ENCODE measurements around the gene TP53I11. TPM values are rescaled to one million over a fixed set of nuclear protein-coding genes. Genes with fewer than 3 reads are reported as not detected.

Gene TP53I11
- total and polyA plus RNA-seq, 2 of the 13 experiments (the other 11 are each of a cell fraction or from before 2014, with no cell fraction given), result not detected

DNA sequence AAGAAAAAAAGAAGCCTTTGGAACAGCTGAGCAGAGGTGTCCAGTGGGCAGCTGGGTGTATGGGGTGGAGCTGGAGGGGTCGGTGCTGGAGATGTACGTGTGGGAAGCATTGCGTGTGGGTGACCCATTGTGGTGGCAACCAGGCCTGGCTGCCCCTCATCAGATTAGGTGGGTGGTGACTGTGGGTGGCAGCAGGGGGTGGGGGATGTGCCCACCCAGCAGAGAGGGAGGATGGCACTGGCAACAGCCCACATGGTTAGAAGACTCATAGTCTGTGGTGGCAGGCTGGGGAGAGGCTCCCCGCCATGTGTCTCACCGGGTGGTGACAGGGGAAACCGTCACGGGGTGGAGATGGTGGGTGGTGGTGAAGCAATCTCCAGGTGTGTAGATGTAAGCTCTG is 27.6 kb downstream of the TP53I11 start:
- intact Hi-C loops (cut with micrococcal nuclease; ENCODE audit: unreplicated experiment), result no loop called here
- Histone ChIP-seq H3K36me3 (replicated peaks in 1 of 2; ENCODE audit: control insufficient read depth in 1 of 2, insufficient read depth in 2 of 2, low read length in 2 of 2) (no peaks in the 10 kb centered on the region), H3K4me1 (ENCODE audit: insufficient read depth, low read length) (no peaks in the 10 kb centered on the region), H4K20me1 (ENCODE audit: insufficient read depth, low read length) (0 out of 2 replicates have a peak, but pooled peaks cover 3% of the 10 kb centered on the region), H3K27ac (ENCODE audit: extremely low read length, insufficient read depth, low read length) (no peak overlapping the region), H3K27me3 (ENCODE audit: control insufficient read depth in 1 of 2, insufficient read depth in 2 of 2, low read length in 2 of 2) (peaks cover 1 to 11% of the 10 kb centered on the region in 2 experiments; a peak in 3 of 5 replicates), H3K9ac (ENCODE audit: insufficient read depth, low read depth, low read length) (no peak overlapping the region), H3K79me2 (ENCODE audit: insufficient read depth, low read length) (no peaks in the 10 kb centered on the region), H2AFZ (ENCODE audit: low read length) (no peak overlapping the region), H3K4me2 (ENCODE audit: low read depth, low read length) (no peak overlapping the region), H3K9me3 (ENCODE audit: low read length) (no peaks in the 10 kb centered on the region), H3K4me3 (replicated peaks in 1 of 3; ENCODE audit: insufficient read depth in 1 of 3, low read depth in 2 of 3, low read length in 3 of 3) (no peak overlapping the region)
- CTCF ChIA-PET (ENCODE audit: low intra/inter-chr PET ratio, low total read pairs), result no interaction called here
- POLR2A ChIA-PET, result no interaction called here
- FAIRE-seq, result no peak
- no TSS peak for BruUV-seq (replicated peaks)
- ATAC-seq, result no peak
- 48% methylated on average over 7 of the region's 7 CpGs for WGBS (ENCODE audit: low lambda C conversion rate)
- in situ Hi-C loops (cut with HindIII; ENCODE audit: extremely low pct_ligation_motif_present, low pct_unique_long_range_greater_than_20kb), result no loop called here
- DNase-seq (ENCODE audit: low spot score), result no peak
- TF ChIP-seq HNRNPH1 (optimal IDR thresholded peaks at IDR 0.05; ENCODE audit: low read depth, low read length), result no peak
- TF ChIP-seq, protein P1, sequence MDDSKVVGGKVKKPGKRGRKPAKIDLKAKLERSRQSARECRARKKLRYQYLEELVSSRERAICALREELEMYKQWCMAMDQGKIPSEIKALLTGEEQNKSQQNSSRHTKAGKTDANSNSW (CRISPR knock-in tag; IDR thresholded peaks at IDR 0.05; ENCODE audit: borderline replicate concordance), result no peak
- no peak for TF ChIP-seq ELF1 (CRISPR knock-in tag; IDR thresholded peaks at IDR 0.05)
- TF ChIP-seq GMEB1 (CRISPR knock-in tag; IDR thresholded peaks at IDR 0.05; ENCODE audit: borderline replicate concordance), result no peak
- TF ChIP-seq ZNF337 (CRISPR knock-in tag; IDR thresholded peaks at IDR 0.05; ENCODE audit: borderline replicate concordance, low read depth), result no peak
- TF ChIP-seq ZNF383 (CRISPR knock-in tag; IDR thresholded peaks at IDR 0.05; ENCODE audit: borderline replicate concordance), result no peak
- TF ChIP-seq KLF16 (CRISPR knock-in tag; IDR thresholded peaks at IDR 0.05), result no peak
- TF ChIP-seq DRAP1 (CRISPR knock-in tag; IDR thresholded peaks at IDR 0.05), result no peak
- TF ChIP-seq ZNF7 (CRISPR knock-in tag; IDR thresholded peaks at IDR 0.05), result no peak
- no peak for TF ChIP-seq NFKB2 (CRISPR knock-in tag; IDR thresholded peaks at IDR 0.05; ENCODE audit: borderline replicate concordance)
- TF ChIP-seq, protein P2, sequence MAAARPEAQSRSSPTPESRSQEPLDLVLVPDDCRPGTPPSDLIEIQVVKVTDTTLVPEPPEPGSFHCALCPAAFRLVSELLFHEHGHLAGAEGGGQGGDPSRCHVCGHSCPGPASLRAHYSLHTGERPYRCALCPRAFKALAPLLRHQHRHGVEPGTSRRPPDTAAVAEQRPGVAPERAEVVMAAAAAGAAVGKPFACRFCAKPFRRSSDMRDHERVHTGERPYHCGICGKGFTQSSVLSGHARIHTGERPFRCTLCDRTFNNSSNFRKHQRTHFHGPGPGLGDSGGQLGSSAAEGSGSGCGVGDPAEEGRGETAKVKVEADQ (CRISPR knock-in tag; IDR thresholded peaks at IDR 0.05; ENCODE audit: borderline replicate concordance), result no peak
- no peak for TF ChIP-seq EEA1 (CRISPR knock-in tag; IDR thresholded peaks at IDR 0.05; ENCODE audit: borderline replicate concordance)
- TF ChIP-seq THYN1 (CRISPR knock-in tag; IDR thresholded peaks at IDR 0.05; ENCODE audit: borderline replicate concordance, low read depth), result no peak
- TF ChIP-seq GATAD1 (CRISPR knock-in tag; IDR thresholded peaks at IDR 0.05), result no peak

Measured in HepG2 (cell line).